Upper lobe of left lung (tissue), 6 donors: ENCODE measurements around the gene MEF2C. TPM values are rescaled to one million over a fixed set of nuclear protein-coding genes. Genes with fewer than 3 reads are reported as not detected.

Experiments
- ATAC-seq, 2 donors: fragments of 200-7000 bp; cut with Tn5 transposase; one replicate each; pipeline ENCODE4 v1.9.1; 2022; ENCODE audit warnings: mild to moderate bottlenecking in 2 of 2, moderate library complexity in 2 of 2; ENCODE audit not compliant: low FRiP score in 2 of 2
- DNase-seq, 2 donors: peaks; one replicate each; pipeline ENCODE4 v3.0.0-alpha.2; 2019 to 2020
- H3K27ac ChIP-seq, 4 donors: fragments of 200-600 bp; sonication (generic); one replicate each; pipeline ENCODE4 v1.5.1; 2016 to 2019
- H3K27me3 ChIP-seq, 4 donors: fragments of 200-600 bp; sonication (generic); one replicate each; pipeline ENCODE4 v1.5.1; 2017 to 2019
- H3K36me3 ChIP-seq, 4 donors: fragments of 200-600 bp; sonication (generic); one replicate each; pipeline ENCODE4 v1.5.1; 2016 to 2019
- H3K4me1 ChIP-seq, 4 donors: fragments of 200-600 bp; sonication (generic); one replicate each; pipeline ENCODE4 v1.5.1; 2018 to 2019
- H3K4me3 ChIP-seq, 4 donors: fragments of 200-600 bp; sonication (generic); one replicate each; pipeline ENCODE4 v1.5.1; 2017 to 2019; ENCODE audit warnings: mild to moderate bottlenecking in 2 of 4, moderate library complexity in 1 of 4
- H3K9me3 ChIP-seq, 4 donors: fragments of 200-600 bp; sonication (generic); one replicate each; pipeline ENCODE4 v1.5.1; 2018 to 2019
- EP300 ChIP-seq, 4 donors: sonication (generic); formaldehyde crosslinking; IDR thresholded peaks; one replicate each; pipeline ENCODE4 v1.5.1; 2017; ENCODE audit warnings: antibody characterized with exemption in 4 of 4, control low read depth in 2 of 4
- POLR2A ChIP-seq, 4 donors: fragments of 450-650 bp; IDR thresholded peaks; one replicate each; pipeline ENCODE4 v1.5.1; 2016 to 2017; ENCODE audit warnings: antibody characterized with exemption in 4 of 4, mild to moderate bottlenecking in 2 of 4
- POLR2AphosphoS5 ChIP-seq, 2 donors: sonication (generic); formaldehyde crosslinking; IDR thresholded peaks; one replicate each; pipeline ENCODE4 v1.5.1; 2017; ENCODE audit warnings: antibody characterized with exemption in 2 of 2
- WGBS, 2 donors: methylation state at CpG; one replicate each; pipeline ENCODE4 v1.1.5; 2017 to 2018; 5-methylcytosine and 5-hydroxymethylcytosine counted together
- total RNA-seq, 6 donors: library from RNA; depleted of rRNA in 4 of 6; stranded (reverse); fragments of >200 nt in 4 of 6; gene quantifications; one replicate each; pipeline versions ENCODE4 v1.1.0 to v1.2.1, GENCODE V29; 2016 to 2021
- TF ChIP-seq, protein P1 (sequence below), 6 experiments: fragments of 450-650 bp in 4 of 6; fragments of 200-600 bp in 2 of 6; sonication (generic) in 2 of 6; IDR thresholded peaks; one replicate each; pipeline ENCODE4 v1.5.1; 2016 to 2019; ENCODE audit warnings: antibody characterized with exemption in 6 of 6
- donor health status: DM: no; HTN: no; CAD: no; lungs with moderate emphysema.
- donor health status: DM: no; HTN: yes; CAD: no; lungs with severe emphysema.

MEF2C gene
- total RNA-seq, 6 donors from 2014 or later = 20.5 to 46.2 (median 35.8) TPM

GRCh38 chr5:88674356-88675167 is 208.4 kb downstream of the MEF2C start:
- Histone ChIP-seq H3K36me3 (no peaks in the 10 kb centered on the region), H3K4me3 (peak overlapping the region in 3 of 4 donors; percentile 26 to 50 (median 42)), H3K4me1 (peaks cover 21 to 23% (median 22%) of the 10 kb centered on the region in 4 donors), H3K9me3 (no peaks in the 10 kb centered on the region), H3K27ac (no peak overlapping the region), H3K27me3 (peaks cover 0 to 81% (median 43%) of the 10 kb centered on the region in 4 donors)
- TF ChIP-seq POLR2A (IDR thresholded peaks at IDR 0.05) (no peak), EP300 (IDR thresholded peaks at IDR 0.05) (no peak), POLR2AphosphoS5 (IDR thresholded peaks at IDR 0.05) (no peak)
- TF ChIP-seq, protein P1, sequence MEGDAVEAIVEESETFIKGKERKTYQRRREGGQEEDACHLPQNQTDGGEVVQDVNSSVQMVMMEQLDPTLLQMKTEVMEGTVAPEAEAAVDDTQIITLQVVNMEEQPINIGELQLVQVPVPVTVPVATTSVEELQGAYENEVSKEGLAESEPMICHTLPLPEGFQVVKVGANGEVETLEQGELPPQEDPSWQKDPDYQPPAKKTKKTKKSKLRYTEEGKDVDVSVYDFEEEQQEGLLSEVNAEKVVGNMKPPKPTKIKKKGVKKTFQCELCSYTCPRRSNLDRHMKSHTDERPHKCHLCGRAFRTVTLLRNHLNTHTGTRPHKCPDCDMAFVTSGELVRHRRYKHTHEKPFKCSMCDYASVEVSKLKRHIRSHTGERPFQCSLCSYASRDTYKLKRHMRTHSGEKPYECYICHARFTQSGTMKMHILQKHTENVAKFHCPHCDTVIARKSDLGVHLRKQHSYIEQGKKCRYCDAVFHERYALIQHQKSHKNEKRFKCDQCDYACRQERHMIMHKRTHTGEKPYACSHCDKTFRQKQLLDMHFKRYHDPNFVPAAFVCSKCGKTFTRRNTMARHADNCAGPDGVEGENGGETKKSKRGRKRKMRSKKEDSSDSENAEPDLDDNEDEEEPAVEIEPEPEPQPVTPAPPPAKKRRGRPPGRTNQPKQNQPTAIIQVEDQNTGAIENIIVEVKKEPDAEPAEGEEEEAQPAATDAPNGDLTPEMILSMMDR (IDR thresholded peaks at IDR 0.05) = no peak
- DNase-seq = peak in 1 of 2 donors; percentile 82
- 3% methylated on average over 7 to 66 of the region's 78 CpGs for WGBS, 2 donors
- peak in 1 of 2 donors; percentile 52 for ATAC-seq

DNA sequence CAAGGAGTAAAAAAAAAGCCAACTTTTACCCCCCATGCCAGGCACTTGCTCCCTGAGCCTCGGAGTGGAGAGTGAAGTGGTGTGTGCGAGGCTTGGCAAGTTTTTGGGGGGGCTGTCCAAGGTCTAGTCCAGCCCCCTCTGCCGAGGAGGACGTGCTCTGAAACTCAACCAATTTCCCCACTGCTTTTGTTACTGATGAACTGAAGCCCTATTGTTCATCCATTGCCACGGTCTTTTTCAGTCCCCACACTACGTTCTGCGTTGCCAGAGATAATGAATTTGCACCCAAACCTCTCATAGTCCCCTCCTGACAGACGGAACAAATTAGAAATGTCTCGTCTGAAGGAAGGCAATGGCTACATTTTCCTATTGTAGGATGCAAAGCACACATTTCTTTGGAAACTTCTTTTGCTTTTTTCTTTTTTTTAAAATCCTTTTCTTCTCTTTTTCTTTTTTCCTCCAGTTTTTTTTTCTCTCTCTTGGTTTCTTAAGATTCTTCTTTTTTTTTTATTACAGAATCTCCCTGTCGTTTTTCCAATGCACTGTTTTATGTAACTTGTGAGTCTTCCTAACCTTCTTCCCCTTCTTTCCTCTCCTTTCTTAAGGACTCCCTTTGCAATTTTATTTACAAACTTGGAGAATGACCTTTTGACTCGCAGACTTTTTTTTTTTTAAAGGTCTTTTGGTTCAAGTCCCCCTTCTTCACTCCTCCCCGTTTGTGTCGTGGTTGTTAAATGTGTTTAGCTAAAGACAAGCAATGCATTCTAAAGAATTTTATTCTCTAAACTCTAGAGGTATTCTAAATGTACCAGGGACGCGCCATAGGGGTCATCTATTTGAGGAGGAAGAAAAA is 209.5 kb downstream of the MEF2C start:
- Histone ChIP-seq H3K27me3 (peaks cover 0 to 80% (median 38%) of the 10 kb centered on the region in 4 donors), H3K4me1 (peaks cover 21 to 23% (median 22%) of the 10 kb centered on the region in 4 donors), H3K27ac (no peak overlapping the region), H3K36me3 (no peaks in the 10 kb centered on the region), H3K4me3 (no peak overlapping the region), H3K9me3 (no peaks in the 10 kb centered on the region)
- no peak for ATAC-seq
- TF ChIP-seq POLR2AphosphoS5 (IDR thresholded peaks at IDR 0.05) (no peak), POLR2A (IDR thresholded peaks at IDR 0.05) (no peak)
- TF ChIP-seq, protein P1 (IDR thresholded peaks at IDR 0.05) = no peak
- 8 to 9% methylated on average over 15 of the region's 15 CpGs for WGBS, 2 donors
- no peak for DNase-seq

DNA sequence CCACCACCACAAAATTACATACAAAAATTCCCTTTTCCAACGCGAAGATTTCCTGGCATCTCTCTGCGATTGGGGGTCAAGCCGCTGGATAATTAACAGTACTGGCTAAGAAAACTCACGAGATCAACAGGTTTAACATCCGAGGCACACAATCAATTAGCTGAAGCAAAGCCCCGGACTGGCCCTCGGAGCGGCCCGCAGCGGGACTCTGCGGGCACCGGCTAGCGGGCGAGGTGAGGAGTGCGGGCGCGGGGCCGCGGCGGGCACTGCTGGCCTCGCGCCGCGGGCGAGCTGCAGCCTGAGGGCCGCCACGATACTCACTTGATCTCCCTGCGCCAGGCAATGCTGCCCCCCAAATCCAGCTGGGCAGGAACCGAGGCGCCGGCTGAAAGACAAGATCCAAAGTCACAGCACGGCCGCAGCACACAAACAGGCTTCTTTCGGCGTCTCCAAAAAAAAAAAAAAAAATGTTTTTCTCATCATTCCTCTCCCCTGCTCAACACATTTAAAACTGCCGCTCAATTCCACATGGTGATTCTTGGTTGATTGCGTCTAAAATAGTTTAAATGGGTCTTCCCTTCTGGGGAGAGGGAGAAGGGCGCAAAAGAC is 210.2 kb downstream of the MEF2C start:
- peak in 1 of 2 donors; percentile 69 for DNase-seq
- Histone ChIP-seq H3K4me3 (no peak overlapping the region), H3K27me3 (peaks cover 0 to 79% (median 37%) of the 10 kb centered on the region in 4 donors), H3K27ac (no peak overlapping the region), H3K9me3 (no peaks in the 10 kb centered on the region), H3K4me1 (peaks cover 21 to 25% (median 23%) of the 10 kb centered on the region in 4 donors), H3K36me3 (no peaks in the 10 kb centered on the region)
- WGBS, 2 donors = 12 to 16% methylated on average over 29 to 38 of the region's 39 CpGs
- ATAC-seq = no peak
- TF ChIP-seq EP300 (IDR thresholded peaks at IDR 0.05) (no peak), POLR2A (IDR thresholded peaks at IDR 0.05) (no peak), POLR2AphosphoS5 (IDR thresholded peaks at IDR 0.05) (no peak)
- TF ChIP-seq, protein P1 (IDR thresholded peaks at IDR 0.05) = no peak

DNA sequence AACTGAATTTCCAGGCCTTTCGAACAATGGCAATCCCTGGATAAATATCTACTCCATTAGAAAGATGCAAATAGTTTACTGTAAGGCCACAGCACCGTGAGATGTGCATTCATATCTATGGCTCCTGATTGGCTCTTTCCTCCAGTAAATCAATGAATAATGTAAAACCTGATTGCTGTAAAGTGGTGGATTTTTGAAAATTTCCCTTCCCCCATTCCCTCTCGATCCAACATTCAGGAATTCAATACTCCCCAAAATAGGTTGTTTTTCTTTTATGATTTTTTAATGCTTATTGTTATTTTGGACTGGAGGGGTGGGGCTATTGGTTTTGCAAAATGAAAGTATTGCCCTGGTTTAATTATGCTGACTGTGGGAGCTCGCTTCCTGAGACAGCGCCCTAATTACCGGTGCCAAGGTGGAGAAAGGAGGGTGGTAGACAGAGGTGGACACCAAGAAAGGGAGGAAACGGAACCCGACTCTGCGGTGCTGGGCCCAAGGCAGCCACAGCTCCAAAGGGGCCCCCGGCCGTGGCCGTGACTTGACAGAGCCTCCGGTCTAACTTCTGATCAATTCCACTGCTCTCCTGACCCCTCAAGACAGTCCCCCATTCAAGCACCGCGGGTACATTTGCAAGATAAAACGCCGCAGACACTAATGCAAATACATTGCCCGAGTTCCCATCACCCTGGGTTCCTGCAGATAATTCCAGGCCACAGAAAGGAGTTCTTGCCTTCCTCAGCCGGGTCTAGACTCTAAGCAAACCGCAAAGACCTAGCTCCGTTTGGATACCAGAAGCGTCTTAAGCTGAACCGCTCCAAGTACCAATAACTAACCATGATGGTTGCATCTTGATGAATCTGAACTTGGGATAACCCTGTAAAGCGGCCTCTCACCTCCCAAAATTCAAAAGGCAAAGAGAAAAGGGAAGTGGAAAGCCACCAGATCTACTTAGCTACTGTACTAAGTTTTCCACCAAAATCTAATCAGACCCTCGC is 211.2 kb downstream of the MEF2C start:
- Histone ChIP-seq H3K27me3 (peaks cover 2 to 79% (median 34%) of the 10 kb centered on the region in 4 donors), H3K27ac (no peak overlapping the region), H3K4me1 (peaks cover 28 to 35% (median 32%) of the 10 kb centered on the region in 4 donors), H3K36me3 (no peaks in the 10 kb centered on the region), H3K9me3 (no peaks in the 10 kb centered on the region), H3K4me3 (no peak overlapping the region)
- TF ChIP-seq POLR2AphosphoS5 (IDR thresholded peaks at IDR 0.05) = no peak
- TF ChIP-seq POLR2A (IDR thresholded peaks at IDR 0.05) = no peak
- TF ChIP-seq, protein P1 (IDR thresholded peaks at IDR 0.05) = no peak
- TF ChIP-seq EP300 (IDR thresholded peaks at IDR 0.05) = no peak
- 8 to 9% methylated on average over 20 to 25 of the region's 25 CpGs for WGBS, 2 donors
- DNase-seq (peak in 1 of 2 donors; percentile 56), ATAC-seq (no peak)
